ENCODE results near the gene FAM13A.

The FAM13A gene

GRCh38 chr4:88796545-88796944 lies 260.4 kb downstream of the FAM13A start:
- in situ Hi-C loops (cut with HindIII; ENCODE audit: low sequenced_read_pairs), result no loop called here
- no peak for TF ChIP-seq CTCF (IDR thresholded peaks at IDR 0.05; ENCODE audit: low read depth, low read length)

GRCh38 chr4:88794952-88795351 lies 262.0 kb downstream of the FAM13A start:
- in situ Hi-C loops (cut with HindIII; ENCODE audit: low sequenced_read_pairs), result no loop called here

More at GRCh38 chr4:88796545-88796944, 260.4 kb downstream of the FAM13A start:
- no peak overlapping the region for H3K4me3 ChIP-seq (ENCODE audit: low read depth, low read length)
- no peak for DNase-seq (ENCODE audit: low read depth, low spot score)

DNA sequence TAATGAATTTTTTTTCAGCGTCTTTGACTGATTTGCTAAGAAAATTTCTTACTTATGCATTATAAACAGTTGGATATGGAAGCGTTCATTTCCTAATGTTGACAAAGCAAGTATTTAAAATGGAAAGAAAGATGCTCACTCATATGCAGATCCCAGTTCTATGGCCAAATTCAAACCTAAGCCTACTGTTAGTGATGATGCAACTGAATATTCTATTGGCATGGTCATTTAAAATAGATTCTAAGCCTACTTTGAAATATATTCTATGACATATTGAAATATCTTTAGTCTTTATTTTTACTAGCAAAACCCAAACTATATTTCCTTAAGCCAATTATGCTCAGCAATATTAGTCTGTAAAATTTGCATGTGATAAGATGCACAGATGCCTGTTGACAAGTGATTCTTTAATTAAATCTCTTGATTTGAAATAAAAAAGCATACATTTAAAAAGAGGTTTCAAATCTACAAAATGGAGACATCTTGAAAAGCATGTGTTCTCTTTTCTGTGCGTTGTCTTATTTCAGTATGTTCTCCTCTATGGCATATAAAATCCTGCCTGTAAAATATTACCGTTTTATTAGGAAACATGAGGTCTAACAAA lies 262.8 kb downstream of the FAM13A start:
- no peak for DNase-seq (ENCODE audit: low read depth, low spot score)
- TF ChIP-seq CTCF (IDR thresholded peaks at IDR 0.05; ENCODE audit: low read depth, low read length), result no peak
- in situ Hi-C loops (cut with HindIII; ENCODE audit: low sequenced_read_pairs), result no loop called here
- no peak overlapping the region for H3K4me3 ChIP-seq (ENCODE audit: low read depth, low read length)

More at GRCh38 chr4:88794952-88795351, 262.0 kb downstream of the FAM13A start:
- no peak for TF ChIP-seq CTCF (IDR thresholded peaks at IDR 0.05; ENCODE audit: low read depth, low read length)
- DNase-seq (ENCODE audit: low read depth, low spot score), result no peak
- no peak overlapping the region for H3K4me3 ChIP-seq (ENCODE audit: low read depth, low read length)

DNA sequence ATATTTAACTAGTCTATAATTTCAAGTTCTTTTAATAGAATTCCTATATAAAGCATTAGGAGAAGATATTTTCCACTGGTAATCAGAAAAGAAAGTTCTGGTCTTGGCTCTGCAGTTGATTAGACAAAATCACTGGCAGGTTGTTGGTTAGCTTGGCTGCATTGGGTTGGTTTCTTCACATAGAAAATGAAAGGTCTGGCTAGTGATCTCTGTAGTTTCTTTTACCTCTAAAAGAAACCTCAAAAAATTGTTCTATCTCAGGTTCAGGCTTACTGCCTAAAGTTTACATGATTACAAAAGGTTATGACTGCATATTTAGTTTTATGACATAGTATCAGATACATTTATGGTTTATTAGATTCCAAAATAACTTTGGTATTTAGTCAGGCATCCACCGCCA lies 263.5 kb downstream of the FAM13A start:
- H3K4me3 ChIP-seq (ENCODE audit: low read depth, low read length), result no peak overlapping the region
- DNase-seq (ENCODE audit: low read depth, low spot score), result no peak
- in situ Hi-C loops (cut with HindIII; ENCODE audit: low sequenced_read_pairs), result no loop called here
- no peak for TF ChIP-seq CTCF (IDR thresholded peaks at IDR 0.05; ENCODE audit: low read depth, low read length)

DNA sequence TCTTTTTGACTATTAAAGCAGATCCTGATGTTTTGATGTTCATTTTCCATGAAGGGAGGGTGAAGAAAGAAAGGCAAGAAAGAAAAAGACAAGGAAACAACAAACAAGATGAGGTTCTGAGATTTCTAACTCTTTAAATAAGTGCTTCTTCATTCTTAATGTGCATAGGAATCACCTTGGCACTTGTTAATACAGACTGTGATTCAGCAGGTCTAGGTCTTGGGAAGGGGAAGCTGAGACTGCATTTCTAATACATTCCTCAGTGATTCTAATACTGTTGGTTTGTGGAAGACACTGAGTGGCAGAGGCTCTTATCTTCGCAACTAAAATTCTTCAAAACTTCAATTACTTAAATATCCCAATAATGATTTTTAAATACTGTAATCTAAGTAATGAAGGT lies 264.2 kb downstream of the FAM13A start:
- H3K4me3 ChIP-seq (ENCODE audit: low read depth, low read length), result no peak overlapping the region
- no peak for TF ChIP-seq CTCF (IDR thresholded peaks at IDR 0.05; ENCODE audit: low read depth, low read length)
- DNase-seq (ENCODE audit: low read depth, low spot score), result peak; percentile 48
- in situ Hi-C loops (cut with HindIII; ENCODE audit: low sequenced_read_pairs), result no loop called here

GRCh38 chr4:88792268-88792781 lies 264.7 kb downstream of the FAM13A start:
- H3K4me3 ChIP-seq (ENCODE audit: low read depth, low read length), result no peak overlapping the region
- in situ Hi-C loops (cut with HindIII; ENCODE audit: low sequenced_read_pairs), result no loop called here
- DNase-seq (ENCODE audit: low read depth, low spot score), result peak; percentile 79
- no peak for TF ChIP-seq CTCF (IDR thresholded peaks at IDR 0.05; ENCODE audit: low read depth, low read length)

Measured in astrocyte of the spinal cord (primary cell).